B cell (primary cell): Measurements from ENCODE around the gene DCHS2. TPM values are rescaled to one million over a fixed set of nuclear protein-coding genes. Genes with fewer than 3 reads are reported as not detected.

Source experiments
- ATAC-seq: fragments of 200-7000 bp; cut with Tn5 transposase; one replicate; pipeline ENCODE4 v1.10.0; 2021; ENCODE audit warnings: low read depth, mild to moderate bottlenecking, moderate number of reproducible peaks, moderate library complexity
- CTCF ChIA-PET: fragments of 350-600 bp; sonication (Branson Sonifier 250); formaldehyde crosslinking; loops from one replicate; lab custom pipeline; 2021; ENCODE audit warnings: antibody characterized with exemption, inconsistent platforms; lab: Charles Lee
- POLR2A ChIA-PET: fragments of 350-600 bp; sonication (Branson Sonifier 250); formaldehyde crosslinking; loops from one replicate; lab custom pipeline; 2021; ENCODE audit warnings: antibody characterized with exemption; lab: Charles Lee
- DNase-seq: peaks from one replicate; pipeline ENCODE4 v3.0.0; 2013
- H2AFZ ChIP-seq: 2 replicates; pipeline ENCODE4 v1.6.1; 2012; ENCODE audit warnings: mild to moderate bottlenecking, low read depth, low read length; ENCODE audit not compliant: insufficient read depth, poor library complexity, severe bottlenecking
- H3K27ac ChIP-seq, 2 donors: 1 replicate in 1 of 2; 2 replicates in 1 of 2; pipeline ENCODE4 v1.5.1; 2012 to 2013; ENCODE audit warnings: low read length in 2 of 2, mild to moderate bottlenecking in 2 of 2, moderate library complexity in 1 of 2
- H3K27me3 ChIP-seq, 4 experiments: fragments of 200-600 bp in 1 of 4; sonication (generic) in 1 of 4; replicated peaks in 1 of 4; 1 replicate in 2 of 4; 2 replicates in 2 of 4; pipeline versions ENCODE4 v1.6.1 to v1.7.0; 2013 to 2016; ENCODE audit warnings: low read length in 3 of 4, mild to moderate bottlenecking in 2 of 4, mixed read lengths in 1 of 4, moderate library complexity in 1 of 4; ENCODE audit not compliant: insufficient read depth in 4 of 4, control insufficient read depth in 3 of 4; ENCODE audit errors: control extremely low read depth in 1 of 4
- H3K36me3 ChIP-seq, 2 experiments: replicated peaks in 1 of 2; 1 replicate in 1 of 2; 2 replicates in 1 of 2; pipeline versions ENCODE4 v1.6.1 to v1.7.1; 2013; ENCODE audit warnings: low read length in 1 of 2; ENCODE audit not compliant: insufficient read depth in 2 of 2, control insufficient read depth in 1 of 2; ENCODE audit errors: control extremely low read depth in 1 of 2, extremely low read depth in 1 of 2
- H3K4me1 ChIP-seq, 2 donors: fragments of 200-600 bp in 1 of 2; sonication (generic) in 1 of 2; 1 replicate in 1 of 2; 2 replicates in 1 of 2; pipeline versions ENCODE4 v1.5.1 to v1.6.1; 2013 to 2017; ENCODE audit warnings: low read length in 2 of 2; ENCODE audit not compliant: control insufficient read depth in 2 of 2, insufficient read depth in 2 of 2
- H3K4me2 ChIP-seq: replicated peaks from 2 replicates; pipeline ENCODE3; 2012; ENCODE audit warnings: mild to moderate bottlenecking, low read depth, low read length; ENCODE audit not compliant: poor library complexity, severe bottlenecking
- H3K4me3 ChIP-seq, 5 experiments: fragments of 200-600 bp in 1 of 5; sonication (generic) in 1 of 5; 1 replicate in 3 of 5; 2 replicates in 2 of 5; pipeline versions ENCODE4 v1.5.1 to v1.7.0; 2011 to 2016; ENCODE audit warnings: low read length in 4 of 5, mild to moderate bottlenecking in 4 of 5, low read depth in 2 of 5, control low read depth in 1 of 5, moderate library complexity in 1 of 5; ENCODE audit not compliant: insufficient read depth in 1 of 5; ENCODE audit errors: control extremely low read depth in 1 of 5, extremely low read depth in 1 of 5
- H3K79me2 ChIP-seq: fragments of 200-600 bp; sonication (generic); one replicate; pipeline ENCODE4 v1.6.0; 2016; ENCODE audit warnings: low read length; ENCODE audit not compliant: control insufficient read depth, insufficient read depth
- H3K9ac ChIP-seq: fragments of 200-600 bp; sonication (generic); 2 replicates; pipeline ENCODE4 v1.6.1; 2017; ENCODE audit warnings: mild to moderate bottlenecking, low read length, moderate library complexity
- H3K9me3 ChIP-seq, 3 donors: one replicate each; pipeline versions ENCODE4 v1.6.1 to v1.7.1; 2013; ENCODE audit warnings: low read length in 2 of 3; ENCODE audit not compliant: control insufficient read depth in 2 of 3, insufficient read depth in 1 of 3; ENCODE audit errors: control extremely low read depth in 1 of 3
- H4K20me1 ChIP-seq: 2 replicates; pipeline ENCODE4 v1.6.0; 2012; ENCODE audit warnings: mild to moderate bottlenecking, low read length; ENCODE audit not compliant: insufficient read depth, control insufficient read depth, poor library complexity, severe bottlenecking
- H3K27ac Mint-ChIP-seq: one replicate; pipeline ENCODE4 v1.8.0; 2021; ENCODE audit warnings: mixed read lengths
- H3K27me3 Mint-ChIP-seq: one replicate; pipeline ENCODE4 v1.8.0; 2021; ENCODE audit warnings: mixed read lengths
- H3K4me1 Mint-ChIP-seq: one replicate; pipeline ENCODE4 v1.8.0; 2021; ENCODE audit warnings: mixed read lengths
- H3K4me3 Mint-ChIP-seq: one replicate; pipeline ENCODE4 v1.8.0; 2021; ENCODE audit warnings: mixed read lengths
- H3K9me3 Mint-ChIP-seq: one replicate; pipeline ENCODE4 v1.8.0; 2022; ENCODE audit warnings: mixed read lengths; ENCODE audit not compliant: insufficient read depth
- EZH2 ChIP-seq: IDR thresholded peaks from 2 replicates; pipeline ENCODE4 v1.6.1; 2012; ENCODE audit warnings: borderline replicate concordance, low read depth, mild to moderate bottlenecking, moderate library complexity, low read length; ENCODE audit not compliant: insufficient read depth, poor library complexity, severe bottlenecking
- WGBS: methylation state at CpG from one replicate; pipeline ENCODE4 v1.1.5; 2013; ENCODE audit warnings: missing lambda C conversion rate; ENCODE audit not compliant: insufficient coverage; 5-methylcytosine and 5-hydroxymethylcytosine counted together
- intact Hi-C: fragments of 100-400 bp; cut with micrococcal nuclease; formaldehyde crosslinking; loops from one replicate; pipeline ENCODE4 v1.10.0; 2022
- polyA plus RNA-seq: library from polyadenylated mRNA; depleted of rRNA; stranded (reverse); fragments of >200 nt; gene quantifications from 2 replicates; pipeline ENCODE4 v1.2.3, GENCODE V29; 2012
- total RNA-seq, 2 donors: library from RNA; stranded (reverse); fragments of 120-200 nt in 1 of 2; gene quantifications; 1 replicate in 1 of 2; 2 replicates in 1 of 2; pipeline versions ENCODE4 v1.2.3 to v1.2.4, GENCODE V29; 2013 to 2022
- TF ChIP-seq, protein P1 (sequence below): fragments of 200-600 bp; IDR thresholded peaks from one replicate; pipeline ENCODE4 v1.8.0; 2022; ENCODE audit warnings: antibody characterized with exemption, mild to moderate bottlenecking

DCHS2 gene
- total and polyA plus RNA-seq, 2 donors (not counting 1 experiment from before 2014, with no cell fraction given), result 0.02 to 0.06 TPM

DNA sequence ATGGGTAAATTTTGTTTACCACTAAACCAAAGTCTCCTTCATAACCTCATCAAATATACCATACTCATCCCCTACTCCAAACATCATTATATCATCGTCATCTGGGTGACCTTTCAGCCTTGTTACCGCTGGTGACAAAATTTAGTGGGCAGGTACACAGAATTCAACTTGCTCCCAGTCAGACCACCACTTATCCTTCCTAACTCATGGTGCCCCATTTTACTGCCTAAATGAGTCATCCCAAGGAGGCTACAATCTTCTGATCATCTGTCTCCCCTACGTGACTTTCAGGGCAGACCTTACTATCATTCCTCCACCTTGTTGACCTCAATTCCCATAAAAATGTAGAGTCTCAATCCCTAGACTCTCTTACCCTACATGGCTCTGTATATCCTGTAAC, 49.6 kb downstream of the DCHS2 start:
- Histone ChIP-seq H3K9me3 (no peaks in the 10 kb centered on the region), H2AFZ (no peak overlapping the region), H3K36me3 (no peaks in the 10 kb centered on the region), H3K4me1 (no peaks in the 10 kb centered on the region), H4K20me1 (no peaks in the 10 kb centered on the region), H3K79me2 (no peaks in the 10 kb centered on the region), H3K27me3 (peaks cover 0 to 4% (median 0%) of the 10 kb centered on the region in 4 experiments), H3K27ac (no peak overlapping the region), H3K4me3 (no peak overlapping the region), H3K9ac (no peak overlapping the region), H3K4me2 (no peak overlapping the region)
- DNase-seq (no peak), ATAC-seq (no peak)
- H3K4me3 Mint-ChIP-seq, result no peak overlapping the region
- H3K9me3 Mint-ChIP-seq, result no peaks in the 10 kb centered on the region
- no peak overlapping the region for H3K27ac Mint-ChIP-seq
- intact Hi-C loops, result no loop called here
- H3K27me3 Mint-ChIP-seq, result peaks cover 7% of the 10 kb centered on the region
- TF ChIP-seq, protein P1, sequence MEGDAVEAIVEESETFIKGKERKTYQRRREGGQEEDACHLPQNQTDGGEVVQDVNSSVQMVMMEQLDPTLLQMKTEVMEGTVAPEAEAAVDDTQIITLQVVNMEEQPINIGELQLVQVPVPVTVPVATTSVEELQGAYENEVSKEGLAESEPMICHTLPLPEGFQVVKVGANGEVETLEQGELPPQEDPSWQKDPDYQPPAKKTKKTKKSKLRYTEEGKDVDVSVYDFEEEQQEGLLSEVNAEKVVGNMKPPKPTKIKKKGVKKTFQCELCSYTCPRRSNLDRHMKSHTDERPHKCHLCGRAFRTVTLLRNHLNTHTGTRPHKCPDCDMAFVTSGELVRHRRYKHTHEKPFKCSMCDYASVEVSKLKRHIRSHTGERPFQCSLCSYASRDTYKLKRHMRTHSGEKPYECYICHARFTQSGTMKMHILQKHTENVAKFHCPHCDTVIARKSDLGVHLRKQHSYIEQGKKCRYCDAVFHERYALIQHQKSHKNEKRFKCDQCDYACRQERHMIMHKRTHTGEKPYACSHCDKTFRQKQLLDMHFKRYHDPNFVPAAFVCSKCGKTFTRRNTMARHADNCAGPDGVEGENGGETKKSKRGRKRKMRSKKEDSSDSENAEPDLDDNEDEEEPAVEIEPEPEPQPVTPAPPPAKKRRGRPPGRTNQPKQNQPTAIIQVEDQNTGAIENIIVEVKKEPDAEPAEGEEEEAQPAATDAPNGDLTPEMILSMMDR, result no peak
- no peak for TF ChIP-seq EZH2
- POLR2A ChIA-PET, result no interaction called here
- 88% methylated on average over 3 of the region's 3 CpGs for WGBS
- no peaks in the 10 kb centered on the region for H3K4me1 Mint-ChIP-seq
- CTCF ChIA-PET, result interaction anchor here (1.3 kb wide), 1 partner anchor 10 kb away, joined by 4 read pairs; no protein-coding TSS in a partner anchor

- CTCF ChIA-PET, result interaction anchor here (1.3 kb wide), 1 partner anchor 11 kb away, joined by 4 read pairs; no protein-coding TSS in a partner anchor
- ATAC-seq, result no peak
These were observed 50.5 kb downstream of the DCHS2 start for GRCh38 chr4:154441124-154441523.

More at GRCh38 chr4:154441124-154441523, 50.5 kb downstream of the DCHS2 start:
- H3K4me3 ChIP-seq, result no peak overlapping the region
- no peak for DNase-seq
- no peaks in the 10 kb centered on the region for H3K36me3 ChIP-seq
- no peak overlapping the region for H3K9ac ChIP-seq
- Mint-ChIP-seq H3K9me3 (no peaks in the 10 kb centered on the region), H3K27ac (no peak overlapping the region), H3K4me3 (no peak overlapping the region), H3K4me1 (no peaks in the 10 kb centered on the region), H3K27me3 (peaks cover 7% of the 10 kb centered on the region)
- intact Hi-C loops, result no loop called here
- WGBS, result no CpG with 5 or more reads among the region's 1 CpG
- H3K4me2 ChIP-seq, result no peak overlapping the region
- no peak overlapping the region for H2AFZ ChIP-seq
- no peak overlapping the region for H3K27ac ChIP-seq
- no peaks in the 10 kb centered on the region for H3K9me3 ChIP-seq
- H3K27me3 ChIP-seq, result peaks cover 0 to 4% (median 0%) of the 10 kb centered on the region in 4 experiments
- TF ChIP-seq, protein P1, result no peak
- no peak for TF ChIP-seq EZH2
- H4K20me1 ChIP-seq, result no peaks in the 10 kb centered on the region
- POLR2A ChIA-PET, result no interaction called here
- no peaks in the 10 kb centered on the region for H3K79me2 ChIP-seq
- H3K4me1 ChIP-seq, result no peaks in the 10 kb centered on the region
